GM12875 (cell line): ENCODE measurements around the gene VAV2.

ENCODE experiments used
- H3K4me3 ChIP-seq: one replicate; pipeline ENCODE4 v1.5.1; 2011; ENCODE audit warnings: low read depth, low read length, control low read depth
- TF ChIP-seq, protein P1 (sequence below): IDR thresholded peaks from 2 replicates; pipeline ENCODE4 v1.5.1; 2011; ENCODE audit warnings: low read depth, mild to moderate bottlenecking, control low read depth, inconsistent platforms, low read length, moderate library complexity, borderline replicate concordance; ENCODE audit not compliant: insufficient read depth

VAV2 gene

GRCh38 chr9:133976191-133976861 lies 15.8 kb downstream of the VAV2 start:
- H3K4me3 ChIP-seq, result no peak overlapping the region
- TF ChIP-seq, protein P1, sequence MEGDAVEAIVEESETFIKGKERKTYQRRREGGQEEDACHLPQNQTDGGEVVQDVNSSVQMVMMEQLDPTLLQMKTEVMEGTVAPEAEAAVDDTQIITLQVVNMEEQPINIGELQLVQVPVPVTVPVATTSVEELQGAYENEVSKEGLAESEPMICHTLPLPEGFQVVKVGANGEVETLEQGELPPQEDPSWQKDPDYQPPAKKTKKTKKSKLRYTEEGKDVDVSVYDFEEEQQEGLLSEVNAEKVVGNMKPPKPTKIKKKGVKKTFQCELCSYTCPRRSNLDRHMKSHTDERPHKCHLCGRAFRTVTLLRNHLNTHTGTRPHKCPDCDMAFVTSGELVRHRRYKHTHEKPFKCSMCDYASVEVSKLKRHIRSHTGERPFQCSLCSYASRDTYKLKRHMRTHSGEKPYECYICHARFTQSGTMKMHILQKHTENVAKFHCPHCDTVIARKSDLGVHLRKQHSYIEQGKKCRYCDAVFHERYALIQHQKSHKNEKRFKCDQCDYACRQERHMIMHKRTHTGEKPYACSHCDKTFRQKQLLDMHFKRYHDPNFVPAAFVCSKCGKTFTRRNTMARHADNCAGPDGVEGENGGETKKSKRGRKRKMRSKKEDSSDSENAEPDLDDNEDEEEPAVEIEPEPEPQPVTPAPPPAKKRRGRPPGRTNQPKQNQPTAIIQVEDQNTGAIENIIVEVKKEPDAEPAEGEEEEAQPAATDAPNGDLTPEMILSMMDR, result no peak

GRCh38 chr9:133975511-133975910 lies 16.6 kb downstream of the VAV2 start:
- TF ChIP-seq, protein P1, result no peak
- H3K4me3 ChIP-seq, result no peak overlapping the region

GRCh38 chr9:133974631-133975341 lies 17.3 kb downstream of the VAV2 start:
- TF ChIP-seq, protein P1, result no peak

GRCh38 chr9:133973791-133974630 lies 18.1 kb downstream of the VAV2 start:
- no peak overlapping the region for H3K4me3 ChIP-seq
- TF ChIP-seq, protein P1, result no peak

More at GRCh38 chr9:133974631-133975341, 17.3 kb downstream of the VAV2 start:
- H3K4me3 ChIP-seq, result no peak overlapping the region

GRCh38 chr9:133973111-133973790 lies 18.9 kb downstream of the VAV2 start:
- H3K4me3 ChIP-seq, result no peak overlapping the region
- TF ChIP-seq, protein P1, result no peak

- no peak overlapping the region for H3K4me3 ChIP-seq
- TF ChIP-seq, protein P1, result no peak
Measured at GRCh38 chr9:133971981-133972941, 19.9 kb downstream of the VAV2 start.
